ENCODE measurements around the gene SMOC2. TPM values are rescaled to one million over a fixed set of nuclear protein-coding genes. Genes with fewer than 3 reads are reported as not detected.
A peak's percentile ranks its signal among the peaks of the same experiment; 100 is the strongest.

The SMOC2 gene
- total RNA-seq, 1 experiment from 2014 or later, result 0.45 TPM

GRCh38 chr6:168411793-168412192 is 29.2 kb upstream of the SMOC2 start:
- H3K36me3 ChIP-seq (replicated peaks; ENCODE audit: control insufficient read depth, insufficient read depth, low read length), result no peaks in the 10 kb centered on the region
- DNase-seq, result no peak
- no peak overlapping the region for H3K4me3 ChIP-seq (ENCODE audit: insufficient read depth, low read depth, low read length)
- no peaks in the 10 kb centered on the region for H3K27me3 ChIP-seq (ENCODE audit: control insufficient read depth, insufficient read depth, low read length)

GRCh38 chr6:168412456-168412855 is 28.5 kb upstream of the SMOC2 start:
- Histone ChIP-seq H3K4me3 (ENCODE audit: insufficient read depth, low read depth, low read length) (no peak overlapping the region), H3K27me3 (ENCODE audit: control insufficient read depth, insufficient read depth, low read length) (no peaks in the 10 kb centered on the region), H3K36me3 (replicated peaks; ENCODE audit: control insufficient read depth, insufficient read depth, low read length) (no peaks in the 10 kb centered on the region)
- no peak for DNase-seq

- Histone ChIP-seq H3K4me3 (ENCODE audit: insufficient read depth, low read depth, low read length) (no peak overlapping the region), H3K27me3 (ENCODE audit: control insufficient read depth, insufficient read depth, low read length) (no peaks in the 10 kb centered on the region), H3K36me3 (replicated peaks; ENCODE audit: control insufficient read depth, insufficient read depth, low read length) (no peaks in the 10 kb centered on the region)
- DNase-seq, result peak; percentile 45
Observed at GRCh38 chr6:168413018-168413720, 27.8 kb upstream of the SMOC2 start.

- no peaks in the 10 kb centered on the region for H3K36me3 ChIP-seq (replicated peaks; ENCODE audit: control insufficient read depth, insufficient read depth, low read length)
- DNase-seq, result no peak
- H3K4me3 ChIP-seq (ENCODE audit: insufficient read depth, low read depth, low read length), result no peak overlapping the region
- no peaks in the 10 kb centered on the region for H3K27me3 ChIP-seq (ENCODE audit: control insufficient read depth, insufficient read depth, low read length)
Observed at GRCh38 chr6:168413856-168414255, 27.1 kb upstream of the SMOC2 start.

GRCh38 chr6:168414336-168415097 is 26.5 kb upstream of the SMOC2 start:
- H3K27me3 ChIP-seq (ENCODE audit: control insufficient read depth, insufficient read depth, low read length), result no peaks in the 10 kb centered on the region
- no peak overlapping the region for H3K4me3 ChIP-seq (ENCODE audit: insufficient read depth, low read depth, low read length)
- DNase-seq, result no peak
- no peaks in the 10 kb centered on the region for H3K36me3 ChIP-seq (replicated peaks; ENCODE audit: control insufficient read depth, insufficient read depth, low read length)

- DNase-seq, result no peak
- no peaks in the 10 kb centered on the region for H3K27me3 ChIP-seq (ENCODE audit: control insufficient read depth, insufficient read depth, low read length)
- H3K36me3 ChIP-seq (replicated peaks; ENCODE audit: control insufficient read depth, insufficient read depth, low read length), result no peaks in the 10 kb centered on the region
- no peak overlapping the region for H3K4me3 ChIP-seq (ENCODE audit: insufficient read depth, low read depth, low read length)
Observed at GRCh38 chr6:168415098-168415992, 25.6 kb upstream of the SMOC2 start.

- Histone ChIP-seq H3K27me3 (ENCODE audit: control insufficient read depth, insufficient read depth, low read length) (no peaks in the 10 kb centered on the region), H3K4me3 (ENCODE audit: insufficient read depth, low read depth, low read length) (no peak overlapping the region)
- DNase-seq, result no peak
Observed at GRCh38 chr6:168415993-168416530, 24.9 kb upstream of the SMOC2 start.

GRCh38 chr6:168416531-168416930 is 24.5 kb upstream of the SMOC2 start:
- Histone ChIP-seq H3K4me3 (ENCODE audit: insufficient read depth, low read depth, low read length) (no peak overlapping the region), H3K27me3 (ENCODE audit: control insufficient read depth, insufficient read depth, low read length) (no peaks in the 10 kb centered on the region), H3K36me3 (replicated peaks; ENCODE audit: control insufficient read depth, insufficient read depth, low read length) (no peaks in the 10 kb centered on the region)
- no peak for DNase-seq

More at GRCh38 chr6:168415993-168416530, 24.9 kb upstream of the SMOC2 start:
- no peaks in the 10 kb centered on the region for H3K36me3 ChIP-seq (replicated peaks; ENCODE audit: control insufficient read depth, insufficient read depth, low read length)

- no peak overlapping the region for H3K4me3 ChIP-seq (ENCODE audit: insufficient read depth, low read depth, low read length)
- peak; percentile 84 for DNase-seq
- H3K27me3 ChIP-seq (ENCODE audit: control insufficient read depth, insufficient read depth, low read length), result no peaks in the 10 kb centered on the region
- no peaks in the 10 kb centered on the region for H3K36me3 ChIP-seq (replicated peaks; ENCODE audit: control insufficient read depth, insufficient read depth, low read length)
Observed at GRCh38 chr6:168417191-168417590, 23.8 kb upstream of the SMOC2 start.

GRCh38 chr6:168417679-168418557 is 23.1 kb upstream of the SMOC2 start:
- H3K36me3 ChIP-seq (replicated peaks; ENCODE audit: control insufficient read depth, insufficient read depth, low read length), result no peaks in the 10 kb centered on the region
- H3K4me3 ChIP-seq (ENCODE audit: insufficient read depth, low read depth, low read length), result no peak overlapping the region
- DNase-seq, result no peak
- H3K27me3 ChIP-seq (ENCODE audit: control insufficient read depth, insufficient read depth, low read length), result no peaks in the 10 kb centered on the region

GRCh38 chr6:168418711-168419121 is 22.3 kb upstream of the SMOC2 start:
- no peaks in the 10 kb centered on the region for H3K27me3 ChIP-seq (ENCODE audit: control insufficient read depth, insufficient read depth, low read length)
- DNase-seq, result no peak
- no peaks in the 10 kb centered on the region for H3K36me3 ChIP-seq (replicated peaks; ENCODE audit: control insufficient read depth, insufficient read depth, low read length)
- no peak overlapping the region for H3K4me3 ChIP-seq (ENCODE audit: insufficient read depth, low read depth, low read length)

GRCh38 chr6:168419569-168419968 is 21.4 kb upstream of the SMOC2 start:
- H3K36me3 ChIP-seq (replicated peaks; ENCODE audit: control insufficient read depth, insufficient read depth, low read length), result no peaks in the 10 kb centered on the region
- DNase-seq, result no peak
- no peaks in the 10 kb centered on the region for H3K27me3 ChIP-seq (ENCODE audit: control insufficient read depth, insufficient read depth, low read length)
- no peak overlapping the region for H3K4me3 ChIP-seq (ENCODE audit: insufficient read depth, low read depth, low read length)

- no peaks in the 10 kb centered on the region for H3K36me3 ChIP-seq (replicated peaks; ENCODE audit: control insufficient read depth, insufficient read depth, low read length)
- no peaks in the 10 kb centered on the region for H3K27me3 ChIP-seq (ENCODE audit: control insufficient read depth, insufficient read depth, low read length)
- no peak for DNase-seq
Observed at GRCh38 chr6:168420084-168420483, 20.9 kb upstream of the SMOC2 start.

More at GRCh38 chr6:168420084-168420483, 20.9 kb upstream of the SMOC2 start:
- H3K4me3 ChIP-seq (ENCODE audit: insufficient read depth, low read depth, low read length), result no peak overlapping the region

Measured in H7 (cell line).